Omental fat pad (tissue), 4 donors: Measurements from ENCODE around the gene HSPA14. TPM values are rescaled to one million over a fixed set of nuclear protein-coding genes. Genes with fewer than 3 reads are reported as not detected.

Experiments used
- ATAC-seq: fragments of 150-250 bp; one replicate; pipeline ENCODE4 v1.9.1; 2016; ENCODE audit warnings: mild to moderate bottlenecking, moderate library complexity; ENCODE audit not compliant: low FRiP score
- DNase-seq: peaks from one replicate; pipeline ENCODE4 v3.0.0-alpha.2; 2019; ENCODE audit warnings: low spot score
- CTCF ChIP-seq, 3 donors: fragments of 450-650 bp; IDR thresholded peaks; one replicate each; pipeline ENCODE4 v1.5.1; 2016 to 2017; ENCODE audit warnings: antibody characterized with exemption in 3 of 3, mild to moderate bottlenecking in 3 of 3, moderate library complexity in 2 of 3
- total RNA-seq, 4 donors: library from RNA; depleted of rRNA; stranded (reverse); fragments of >200 nt; gene quantifications; one replicate each; pipeline ENCODE4 v1.1.0, GENCODE V29; 2016

HSPA14 gene
- total RNA-seq, 4 donors from 2014 or later, result 9.1 to 15.3 (median 11.8) TPM

GRCh38 chr10:14910953-14911352 lies 72.8 kb downstream of the HSPA14 start:
- TF ChIP-seq CTCF (IDR thresholded peaks at IDR 0.05), result no peak
- DNase-seq (no peak), ATAC-seq (no peak)

GRCh38 chr10:14911801-14912200 lies 73.7 kb downstream of the HSPA14 start:
- no peak for TF ChIP-seq CTCF (IDR thresholded peaks at IDR 0.05)
- no peak for ATAC-seq
- DNase-seq, result no peak

DNA sequence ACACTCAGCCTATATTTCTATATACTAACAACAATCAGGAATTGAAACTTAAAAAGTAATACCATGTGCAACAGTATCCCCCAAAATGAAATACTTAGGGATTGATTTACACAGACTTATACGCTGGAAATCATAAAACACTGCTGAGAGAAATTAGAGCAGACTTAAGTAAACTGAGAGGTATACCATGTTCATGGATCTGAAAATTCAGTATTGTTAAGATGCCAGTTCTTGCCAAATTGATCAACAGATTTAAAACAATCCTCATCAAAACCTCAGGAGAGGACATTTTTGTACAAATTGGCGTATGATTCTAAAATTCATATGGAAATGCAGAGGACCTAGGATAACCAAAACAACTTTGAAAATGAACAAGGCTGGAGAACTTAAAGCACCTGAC lies 78.5 kb downstream of the HSPA14 start:
- ATAC-seq (no peak), DNase-seq (no peak)
- no peak for TF ChIP-seq CTCF (IDR thresholded peaks at IDR 0.05)

- DNase-seq (no peak), ATAC-seq (no peak)
Measured at GRCh38 chr10:14917827-14918226, 79.7 kb downstream of the HSPA14 start.

DNA sequence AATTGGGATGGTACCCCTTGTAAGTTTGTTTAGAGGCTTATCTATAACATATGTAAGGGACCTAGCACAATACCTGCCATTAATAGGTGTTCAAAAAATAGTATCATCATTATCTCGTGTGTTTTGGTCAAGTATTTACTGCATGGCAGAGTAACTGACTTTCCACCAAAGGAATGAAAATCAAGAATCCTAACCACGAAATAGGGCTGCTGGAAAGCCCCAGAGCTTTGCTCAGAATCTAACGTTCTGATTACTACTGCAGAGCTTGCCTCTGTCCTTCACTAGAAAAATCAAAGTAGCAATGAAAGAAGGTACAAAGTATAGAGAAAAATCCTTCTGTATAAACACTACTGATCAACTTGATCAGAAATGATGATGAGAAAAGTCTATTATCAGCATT lies 80.9 kb downstream of the HSPA14 start:
- DNase-seq (no peak), ATAC-seq (no peak)
- no peak for TF ChIP-seq CTCF (IDR thresholded peaks at IDR 0.05)

More at GRCh38 chr10:14917827-14918226, 79.7 kb downstream of the HSPA14 start:
- no peak for TF ChIP-seq CTCF (IDR thresholded peaks at IDR 0.05)

Other genes starting within 250 kb of the HSPA14 start
- gene FAM107B, start 63.4 kb upstream of the HSPA14 start, total RNA-seq, result 10 to 100 TPM; 27.3 to 77.5 (median 53.7) TPM
- gene CDNF, start 269 bp upstream of the HSPA14 start, total RNA-seq, result 1 to 10 TPM; 1.4 to 7.3 (median 2.0) TPM
- gene MSANTD7, start within 50 bp of the HSPA14 start, total RNA-seq, result 10 to 100 TPM in 2 of 4 donors, 1 to 10 TPM in 2; 7.5 to 18.0 (median 11.9) TPM
- 1 to 10 TPM; 4.4 to 7.9 (median 5.2) TPM for gene SUV39H2, start 40.6 kb downstream of the HSPA14 start, total RNA-seq
- 10 to 100 TPM in 1 of 4 donors, 1 to 10 TPM in 3; 5.9 to 12.5 (median 7.1) TPM for gene DCLRE1C, start 115.8 kb downstream of the HSPA14 start, total RNA-seq
- gene MEIG1, start 121.1 kb downstream of the HSPA14 start, total RNA-seq, result not detected
- gene OLAH, start 205.6 kb downstream of the HSPA14 start, total RNA-seq, result 1 to 10 TPM in 3 of 4 donors, not detected in 1; 1.1 to 4.7 (median 4.0) TPM